Effector memory CD8-positive, alpha-beta T cell (primary cell): ENCODE results near the gene DLX2.
A peak's percentile ranks its signal among the peaks of the same experiment; 100 is the strongest.
"Not testable (repeated sequence)": the region's sequence is repeated elsewhere in the genome, so short reads cannot be mapped to it uniquely, and the experiment has no call there.

Experiments used
- ATAC-seq: fragments of 150-1000 bp; cut with Tn5 transposase; replicated peaks from 2 replicates; pipeline ENCODE4 v1.10.0; 2021; ENCODE audit warnings: mild to moderate bottlenecking, moderate library complexity
- DNase-seq, 3 experiments: peaks; one replicate each; pipeline ENCODE4 v3.0.0; 2021
- H3K27ac Mint-ChIP-seq, 2 donors: one replicate each; pipeline ENCODE4 v1.8.0; 2022; ENCODE audit warnings: mild to moderate bottlenecking in 2 of 2, mixed read lengths in 2 of 2, moderate library complexity in 2 of 2
- H3K27me3 Mint-ChIP-seq, 2 donors: one replicate each; pipeline ENCODE4 v1.8.0; 2022; ENCODE audit warnings: mixed read lengths in 2 of 2
- H3K36me3 Mint-ChIP-seq: one replicate; pipeline ENCODE4 v1.8.0; 2022; ENCODE audit warnings: mild to moderate bottlenecking, moderate library complexity, mixed read lengths; ENCODE audit not compliant: insufficient read depth
- H3K4me1 Mint-ChIP-seq, 2 donors: one replicate each; pipeline ENCODE4 v1.8.0; 2022; ENCODE audit warnings: low read depth in 2 of 2, mixed read lengths in 2 of 2
- H3K4me3 Mint-ChIP-seq, 2 donors: one replicate each; pipeline ENCODE4 v1.8.0; 2022; ENCODE audit warnings: mild to moderate bottlenecking in 2 of 2, mixed read lengths in 2 of 2, moderate library complexity in 2 of 2
- H3K9me3 Mint-ChIP-seq, 2 donors: one replicate each; pipeline ENCODE4 v1.8.0; 2022; ENCODE audit warnings: mixed read lengths in 2 of 2
- total RNA-seq, 9 experiments: gene quantifications; one replicate each; lab custom pipeline; 2026; lab: John Stamatoyannopoulos, UW

The DLX2 gene
- 0 to 1.3 (median 0.11) reads per million in 9 experiments for total RNA-seq

- Mint-ChIP-seq H3K4me1 (peaks cover 39 to 41% of the 10 kb centered on the region in 2 donors), H3K4me3 (peak within 1 kb of the TSS; percentile 82 to 91), H3K27ac (peak within 1 kb of the TSS; percentile 75 to 89), H3K36me3 (peaks cover 57% of the 10 kb centered on the region), H3K9me3 (no peaks in the 10 kb centered on the region), H3K27me3 (peaks cover 64 to 84% of the 10 kb centered on the region in 2 donors)
- ATAC-seq (peak; percentile 61), DNase-seq (peak in 1 of 3 experiments; percentile 49)
These were observed at the start of gene DLX2 for GRCh38 chr2:172102391-172103359. DLX2 (minus strand) TSS chr2:172102900; CDS start chr2:172102538, 362 bp downstream.

- no peaks in the 10 kb centered on the region for H3K9me3 Mint-ChIP-seq
- H3K36me3 Mint-ChIP-seq = peaks cover 2% of the 10 kb centered on the region
- no peak for DNase-seq
- ATAC-seq = no peak
- H3K27me3 Mint-ChIP-seq = peaks cover 45 to 65% of the 10 kb centered on the region in 2 donors
- no peak overlapping the region for H3K27ac Mint-ChIP-seq
- H3K4me1 Mint-ChIP-seq = peaks cover 0 to 3% of the 10 kb centered on the region in 2 donors
- H3K4me3 Mint-ChIP-seq = no peak overlapping the region
These were observed 45.4 kb upstream of the DLX2 start for GRCh38 chr2:172147944-172148650.

GRCh38 chr2:172143817-172144216 lies 41.1 kb upstream of the DLX2 start:
- DNase-seq (no peak), ATAC-seq (no peak)
- Mint-ChIP-seq H3K27me3 (peaks cover 29 to 37% of the 10 kb centered on the region in 2 donors), H3K27ac (no peak overlapping the region), H3K4me3 (no peak overlapping the region), H3K9me3 (no peaks in the 10 kb centered on the region), H3K4me1 (peaks cover 0 to 1% of the 10 kb centered on the region in 2 donors), H3K36me3 (peaks cover 2% of the 10 kb centered on the region)

- H3K27me3 Mint-ChIP-seq = peaks cover 18 to 34% of the 10 kb centered on the region in 2 donors
- not testable (repeated sequence) for H3K36me3 Mint-ChIP-seq, ATAC-seq, H3K4me3 Mint-ChIP-seq, H3K4me1 Mint-ChIP-seq, H3K27ac Mint-ChIP-seq, DNase-seq, H3K9me3 Mint-ChIP-seq
These were observed 36.0 kb upstream of the DLX2 start for GRCh38 chr2:172138727-172139126.

GRCh38 chr2:172137943-172138342 lies 35.2 kb upstream of the DLX2 start:
- no peaks in the 10 kb centered on the region for H3K9me3 Mint-ChIP-seq
- no peak overlapping the region for H3K4me3 Mint-ChIP-seq
- no peaks in the 10 kb centered on the region for H3K36me3 Mint-ChIP-seq
- H3K27me3 Mint-ChIP-seq = peaks cover 18 to 34% of the 10 kb centered on the region in 2 donors
- no peaks in the 10 kb centered on the region for H3K4me1 Mint-ChIP-seq
- DNase-seq = no peak
- no peak overlapping the region for H3K27ac Mint-ChIP-seq
- no peak for ATAC-seq

- Mint-ChIP-seq H3K4me3 (no peak overlapping the region), H3K27ac (no peak overlapping the region), H3K9me3 (no peaks in the 10 kb centered on the region), H3K27me3 (peaks cover 24 to 36% of the 10 kb centered on the region in 2 donors), H3K36me3 (no peaks in the 10 kb centered on the region), H3K4me1 (no peaks in the 10 kb centered on the region)
- DNase-seq = no peak
- ATAC-seq = no peak
These were observed 34.4 kb upstream of the DLX2 start for GRCh38 chr2:172137109-172137508.

- Mint-ChIP-seq H3K9me3 (no peaks in the 10 kb centered on the region), H3K27me3 (peaks cover 28 to 36% of the 10 kb centered on the region in 2 donors), H3K4me1 (no peaks in the 10 kb centered on the region), H3K36me3 (no peaks in the 10 kb centered on the region), H3K27ac (no peak overlapping the region), H3K4me3 (no peak overlapping the region)
- ATAC-seq (no peak), DNase-seq (no peak)
These were observed 32.7 kb upstream of the DLX2 start for GRCh38 chr2:172135446-172135845.

- DNase-seq (no peak), ATAC-seq (no peak)
- H3K4me3 Mint-ChIP-seq = no peak overlapping the region
- no peak overlapping the region for H3K27ac Mint-ChIP-seq
- H3K27me3 Mint-ChIP-seq = peaks cover 33 to 36% of the 10 kb centered on the region in 2 donors
- H3K4me1 Mint-ChIP-seq = no peaks in the 10 kb centered on the region
- H3K36me3 Mint-ChIP-seq = no peaks in the 10 kb centered on the region
- no peaks in the 10 kb centered on the region for H3K9me3 Mint-ChIP-seq
These were observed 31.6 kb upstream of the DLX2 start for GRCh38 chr2:172134270-172134669.

- no peak overlapping the region for H3K27ac Mint-ChIP-seq
- H3K9me3 Mint-ChIP-seq = no peaks in the 10 kb centered on the region
- H3K4me3 Mint-ChIP-seq = no peak overlapping the region
- H3K4me1 Mint-ChIP-seq = no peaks in the 10 kb centered on the region
- peaks cover 20 to 23% of the 10 kb centered on the region in 2 donors for H3K27me3 Mint-ChIP-seq
- H3K36me3 Mint-ChIP-seq = no peaks in the 10 kb centered on the region
- ATAC-seq (no peak), DNase-seq (no peak)
These were observed 29.2 kb upstream of the DLX2 start for GRCh38 chr2:172131713-172132555.

GRCh38 chr2:172129404-172129803 lies 26.7 kb upstream of the DLX2 start:
- Mint-ChIP-seq H3K36me3 (no peaks in the 10 kb centered on the region), H3K27ac (no peak overlapping the region), H3K27me3 (peaks cover 7 to 17% of the 10 kb centered on the region in 2 donors), H3K4me1 (no peaks in the 10 kb centered on the region), H3K9me3 (no peaks in the 10 kb centered on the region), H3K4me3 (no peak overlapping the region)
- DNase-seq = no peak
- ATAC-seq = no peak

GRCh38 chr2:172128484-172128883 lies 25.8 kb upstream of the DLX2 start:
- Mint-ChIP-seq H3K4me1 (no peaks in the 10 kb centered on the region), H3K27ac (no peak overlapping the region), H3K9me3 (no peaks in the 10 kb centered on the region), H3K4me3 (no peak overlapping the region), H3K36me3 (no peaks in the 10 kb centered on the region), H3K27me3 (peaks cover 7 to 17% of the 10 kb centered on the region in 2 donors)
- DNase-seq = no peak
- no peak for ATAC-seq

- no peak overlapping the region for H3K4me3 Mint-ChIP-seq
- no peaks in the 10 kb centered on the region for H3K36me3 Mint-ChIP-seq
- no peak overlapping the region for H3K27ac Mint-ChIP-seq
- ATAC-seq (no peak), DNase-seq (no peak)
- no peaks in the 10 kb centered on the region for H3K9me3 Mint-ChIP-seq
- no peaks in the 10 kb centered on the region for H3K4me1 Mint-ChIP-seq
- peaks cover 19 to 24% of the 10 kb centered on the region in 2 donors for H3K27me3 Mint-ChIP-seq
These were observed 17.4 kb upstream of the DLX2 start for GRCh38 chr2:172120118-172120517.

GRCh38 chr2:172119089-172119488 lies 16.4 kb upstream of the DLX2 start:
- DNase-seq = no peak
- ATAC-seq = no peak
- Mint-ChIP-seq H3K4me1 (no peaks in the 10 kb centered on the region), H3K36me3 (no peaks in the 10 kb centered on the region), H3K4me3 (no peak overlapping the region), H3K27me3 (peaks cover 26 to 34% of the 10 kb centered on the region in 2 donors), H3K9me3 (no peaks in the 10 kb centered on the region), H3K27ac (no peak overlapping the region)
